Fibroblast of villous mesenchyme (primary cell): ENCODE data around the gene FSD1. TPM values are rescaled to one million over a fixed set of nuclear protein-coding genes. Genes with fewer than 3 reads are reported as not detected.

Source experiments
- total RNA-seq: library from RNA; depleted of rRNA; stranded (reverse); fragments of >200 nt; gene quantifications from 2 replicates; pipeline ENCODE4 v1.2.3, GENCODE V29; 2012

The FSD1 gene
- total RNA-seq, 1 donor: 8.6 TPM

Other genes with a start within 250 kb of the FSD1 start
- 30.9 and 31.5 TPM in 2 replicates for gene ZBTB7A, start 237.7 kb upstream of the FSD1 start, total RNA-seq
- gene MAP2K2, start 180.5 kb upstream of the FSD1 start, total RNA-seq: 137 and 180 TPM in 2 replicates
- not detected in 2 replicates for gene CREB3L3, start 151.0 kb upstream of the FSD1 start, total RNA-seq
- 10.4 and 10.6 TPM in 2 replicates for gene SIRT6, start 122.0 kb upstream of the FSD1 start, total RNA-seq
- under 0.01 and 0.43 TPM in 2 replicates for gene ANKRD24, start 121.9 kb upstream of the FSD1 start, total RNA-seq
- 1.3 TPM in 1 of 2 replicates, not detected in the other for gene EBI3, start 75.1 kb upstream of the FSD1 start, total RNA-seq
- gene YJU2, start 57.5 kb upstream of the FSD1 start, total RNA-seq: 13.0 and 19.0 TPM in 2 replicates
- gene SHD, start 25.3 kb upstream of the FSD1 start, total RNA-seq: not detected in 2 replicates
- gene TMIGD2, start 2.2 kb upstream of the FSD1 start, total RNA-seq: not detected in 2 replicates
- gene STAP2, start 34.2 kb downstream of the FSD1 start, total RNA-seq: 9.9 and 10.6 TPM in 2 replicates
- gene MPND, start 39.0 kb downstream of the FSD1 start, total RNA-seq: 4.3 and 8.1 TPM in 2 replicates
- gene SH3GL1, start 95.9 kb downstream of the FSD1 start, total RNA-seq: 65.2 and 72.5 TPM in 2 replicates
- 9.9 and 11.6 TPM in 2 replicates for gene CHAF1A, start 98.0 kb downstream of the FSD1 start, total RNA-seq
- 104 and 117 TPM in 2 replicates for gene UBXN6, start 153.2 kb downstream of the FSD1 start, total RNA-seq
- 60.9 and 62.2 TPM in 2 replicates for gene HDGFL2, start 167.7 kb downstream of the FSD1 start, total RNA-seq
- gene PLIN4, start 213.9 kb downstream of the FSD1 start, total RNA-seq: 0.32 and 0.43 TPM in 2 replicates
- not detected in 2 replicates for gene PLIN5, start 230.6 kb downstream of the FSD1 start, total RNA-seq
- not detected in 2 replicates for gene LRG1, start 235.4 kb downstream of the FSD1 start, total RNA-seq